H9 (cell line): ENCODE measurements around the gene ADGRA1. TPM values are rescaled to one million over a fixed set of nuclear protein-coding genes. Genes with fewer than 3 reads are reported as not detected.

Experiments
- DNase-seq: peaks from one replicate; pipeline ENCODE4 v3.0.0-alpha.2; 2017
- H2AFZ ChIP-seq: one replicate; pipeline ENCODE4 v1.6.1; 2013; ENCODE audit warnings: mild to moderate bottlenecking, low read length, control low read depth, moderate library complexity
- H2AK5ac ChIP-seq: 2 replicates; pipeline ENCODE4 v1.6.1; 2013; ENCODE audit warnings: low read length, control low read depth, mixed read lengths; ENCODE audit not compliant: insufficient read length
- H2BK120ac ChIP-seq: one replicate; pipeline ENCODE4 v1.6.1; 2013; ENCODE audit warnings: low read depth, mild to moderate bottlenecking, low read length, control low read depth, inconsistent platforms; ENCODE audit not compliant: poor library complexity, severe bottlenecking
- H2BK12ac ChIP-seq: 2 replicates; pipeline ENCODE4 v1.6.1; 2013; ENCODE audit warnings: low read length, control low read depth, mixed read lengths, low read depth; ENCODE audit not compliant: insufficient read length
- H2BK15ac ChIP-seq: 2 replicates; pipeline ENCODE4 v1.6.1; 2013; ENCODE audit warnings: low read depth, low read length, control low read depth
- H2BK20ac ChIP-seq: one replicate; pipeline ENCODE4 v1.6.1; 2013; ENCODE audit warnings: low read depth, mild to moderate bottlenecking, low read length, control low read depth, inconsistent platforms; ENCODE audit not compliant: poor library complexity, severe bottlenecking
- H2BK5ac ChIP-seq: 2 replicates; pipeline ENCODE4 v1.6.1; 2013; ENCODE audit warnings: low read length, control low read depth, mixed read lengths; ENCODE audit not compliant: insufficient read length
- H3K14ac ChIP-seq: 2 replicates; pipeline ENCODE4 v1.6.1; 2013; ENCODE audit warnings: low read length, control low read depth; ENCODE audit not compliant: insufficient read depth
- H3K18ac ChIP-seq: 2 replicates; pipeline ENCODE4 v1.6.1; 2013; ENCODE audit warnings: low read depth, mild to moderate bottlenecking, mixed read lengths, low read length, control low read depth; ENCODE audit not compliant: insufficient read length
- H3K23ac ChIP-seq: 2 replicates; pipeline ENCODE4 v1.6.1; 2013; ENCODE audit warnings: low read length, control low read depth, mixed read lengths, low read depth; ENCODE audit not compliant: insufficient read length
- H3K23me2 ChIP-seq: 2 replicates; pipeline ENCODE4 v1.6.1; 2013; ENCODE audit warnings: low read depth, mild to moderate bottlenecking, mixed read lengths, low read length, control low read depth; ENCODE audit not compliant: insufficient read length, poor library complexity, severe bottlenecking
- H3K27ac ChIP-seq: 2 replicates; pipeline ENCODE4 v1.5.1; 2013; ENCODE audit warnings: low read length, control low read depth, mixed read lengths, low read depth; ENCODE audit not compliant: insufficient read length
- H3K27me3 ChIP-seq: 2 replicates; pipeline ENCODE4 v1.6.1; 2013; ENCODE audit warnings: low read length, control low read depth, inconsistent platforms; ENCODE audit not compliant: insufficient read depth
- H3K4ac ChIP-seq: 2 replicates; pipeline ENCODE4 v1.6.1; 2013; ENCODE audit warnings: low read depth, mild to moderate bottlenecking, control low read depth, inconsistent platforms, low read length, moderate library complexity
- H3K4me1 ChIP-seq: 2 replicates; pipeline ENCODE4 v1.6.1; 2013; ENCODE audit warnings: low read length, control low read depth, inconsistent platforms; ENCODE audit not compliant: insufficient read depth
- H3K4me2 ChIP-seq: 2 replicates; pipeline ENCODE4 v1.6.1; 2013; ENCODE audit warnings: low read length, control low read depth, mixed read lengths; ENCODE audit not compliant: insufficient read length, insufficient read depth
- H3K56ac ChIP-seq: 2 replicates; pipeline ENCODE4 v1.6.1; 2013; ENCODE audit warnings: low read depth, mild to moderate bottlenecking, mixed read lengths, low read length, control low read depth; ENCODE audit not compliant: insufficient read length
- H3K79me1 ChIP-seq: 2 replicates; pipeline ENCODE4 v1.6.1; 2013; ENCODE audit warnings: low read depth, mild to moderate bottlenecking, moderate library complexity, low read length, control low read depth, inconsistent platforms; ENCODE audit not compliant: insufficient read depth, poor library complexity, severe bottlenecking
- H3K79me2 ChIP-seq: 2 replicates; pipeline ENCODE4 v1.6.1; 2013; ENCODE audit warnings: low read length, control low read depth, inconsistent platforms; ENCODE audit not compliant: insufficient read depth
- H3K9ac ChIP-seq: 2 replicates; pipeline ENCODE4 v1.6.1; 2013; ENCODE audit warnings: low read length, control low read depth, mixed read lengths; ENCODE audit not compliant: insufficient read length; ENCODE audit errors: extremely low read depth
- H3K9me3 ChIP-seq: one replicate; pipeline ENCODE4 v1.6.1; 2013; ENCODE audit warnings: low read depth, low read length, inconsistent platforms; ENCODE audit not compliant: control insufficient read depth
- H3T11ph ChIP-seq: one replicate; pipeline ENCODE4 v1.6.1; 2013; ENCODE audit warnings: mild to moderate bottlenecking, low read length, control low read depth, inconsistent platforms
- H4K20me1 ChIP-seq: one replicate; pipeline ENCODE4 v1.6.1; 2013; ENCODE audit not compliant: control insufficient read depth, insufficient read length, insufficient read depth
- H4K5ac ChIP-seq: 2 replicates; pipeline ENCODE4 v1.6.1; 2013; ENCODE audit warnings: low read depth, mild to moderate bottlenecking, mixed read lengths, low read length, control low read depth; ENCODE audit not compliant: insufficient read length
- H4K8ac ChIP-seq: replicated peaks from 2 replicates; pipeline ENCODE4 v1.6.1; 2013; ENCODE audit warnings: low read length, control low read depth, mixed read lengths, low read depth; ENCODE audit not compliant: insufficient read length
- H4K91ac ChIP-seq: 2 replicates; pipeline ENCODE4 v1.6.1; 2013; ENCODE audit warnings: low read depth, mild to moderate bottlenecking, moderate library complexity, mixed read lengths, low read length, control low read depth; ENCODE audit not compliant: insufficient read length
- H3K27ac Mint-ChIP-seq, 3 experiments: 2 replicates in 2 of 3; 3 replicates in 1 of 3; pipeline ENCODE4 v1.8.0; 2020 to 2021; ENCODE audit warnings: mixed read lengths in 3 of 3, mild to moderate bottlenecking in 1 of 3, moderate library complexity in 1 of 3
- H3K27me3 Mint-ChIP-seq: 2 replicates; pipeline ENCODE4 v1.8.0; 2021; ENCODE audit warnings: low read depth, mild to moderate bottlenecking, moderate library complexity, mixed read lengths
- H3K36me3 Mint-ChIP-seq, 3 experiments: 2 replicates in 2 of 3; 3 replicates in 1 of 3; pipeline ENCODE4 v1.8.0; 2020 to 2021; ENCODE audit warnings: low read depth in 3 of 3, mixed read lengths in 3 of 3; ENCODE audit not compliant: insufficient read depth in 1 of 3
- H3K4me1 Mint-ChIP-seq, 2 experiments: 2 replicates each; pipeline ENCODE4 v1.8.0; 2020; ENCODE audit warnings: mixed read lengths in 2 of 2
- H3K4me3 Mint-ChIP-seq, 2 experiments: 2 replicates in 1 of 2; 3 replicates in 1 of 2; pipeline ENCODE4 v1.8.0; 2020 to 2021; ENCODE audit warnings: mild to moderate bottlenecking in 2 of 2, mixed read lengths in 2 of 2, moderate library complexity in 1 of 2
- H3K9me3 Mint-ChIP-seq, 2 experiments: 2 replicates in 1 of 2; 3 replicates in 1 of 2; pipeline ENCODE4 v1.8.0; 2020; ENCODE audit warnings: mild to moderate bottlenecking in 2 of 2, mixed read lengths in 2 of 2, moderate library complexity in 1 of 2
- CTCF ChIP-seq: fragments of 200-600 bp; sonication (generic); conservative IDR thresholded peaks from 3 replicates; pipeline ENCODE4 v1.8.0; 2021; ENCODE audit warnings: antibody characterized with exemption, mild to moderate bottlenecking
- WGBS: extraction: QIAGEN DNeasy Blood & Tissue Kit; methylation state at CpG from one replicate; pipeline ENCODE4 v1.1.7; 2013; ENCODE audit warnings: missing lambda C conversion rate, low lambda C conversion rate, mixed read lengths; ENCODE audit not compliant: insufficient read length; ENCODE audit errors: extremely low coverage; 5-methylcytosine and 5-hydroxymethylcytosine counted together
- total RNA-seq: library from RNA; stranded (reverse); gene quantifications from 2 replicates; pipeline ENCODE4 v1.2.1, GENCODE V29; 2021

ADGRA1 gene
- total RNA-seq, 1 experiment from 2014 or later, result 0.11 TPM

DNA sequence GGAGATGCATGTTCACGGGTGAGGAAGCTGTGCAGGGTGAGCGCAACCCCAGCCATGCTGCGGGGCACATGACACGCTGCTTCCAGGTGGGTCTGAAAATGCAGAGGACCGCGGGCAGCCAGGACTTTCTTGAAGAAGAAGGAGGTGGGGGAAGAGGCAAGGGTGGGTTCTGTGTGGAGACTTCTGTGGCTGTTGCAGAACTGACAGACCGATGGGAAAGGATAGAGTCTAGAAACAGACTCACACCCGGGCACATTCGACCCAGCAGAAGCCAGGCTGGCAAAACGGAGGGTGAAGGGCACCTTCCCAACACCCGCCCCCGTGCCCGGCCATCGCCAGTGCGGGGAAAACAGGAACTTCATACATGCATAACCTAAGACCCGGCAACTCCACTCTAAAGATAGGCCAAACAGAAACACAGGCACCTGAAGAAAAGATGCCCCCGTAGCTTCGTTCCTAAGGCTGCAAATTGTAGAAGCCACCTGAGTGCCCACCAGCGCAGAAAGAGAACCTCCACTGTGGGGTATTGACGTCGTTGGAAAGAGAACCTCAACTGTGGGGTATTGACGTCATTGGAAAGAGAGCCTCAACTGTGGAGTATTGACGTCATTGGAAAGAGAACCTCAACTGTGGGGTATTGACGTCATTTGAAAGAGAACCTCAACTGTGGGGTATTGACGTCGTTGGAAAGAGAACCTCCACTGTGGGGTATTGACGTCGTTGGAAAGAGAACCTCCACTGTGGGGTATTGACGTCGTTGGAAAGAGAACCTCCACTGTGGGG lies 67.5 kb downstream of the ADGRA1 start:
- no peak overlapping the region for H3K27ac Mint-ChIP-seq
- Histone ChIP-seq H3K56ac (no peak overlapping the region), H3K79me1 (no peaks in the 10 kb centered on the region), H2BK120ac (no peak overlapping the region), H3K79me2 (no peaks in the 10 kb centered on the region), H3K9me3 (no peaks in the 10 kb centered on the region), H4K8ac (no peak overlapping the region), H3K4ac (no peak overlapping the region), H3K18ac (no peak overlapping the region), H3K9ac (no peak overlapping the region), H3K27me3 (no peaks in the 10 kb centered on the region), H3K23ac (no peak overlapping the region), H3K4me2 (no peak overlapping the region), H3K23me2 (no peaks in the 10 kb centered on the region), H2AK5ac (no peak overlapping the region), H2AFZ (no peak overlapping the region), H2BK12ac (no peak overlapping the region), H4K91ac (no peak overlapping the region), H4K20me1 (no peaks in the 10 kb centered on the region), H2BK15ac (peak overlapping the region; percentile 56; the same call in 1 of the 2 replicates), H4K5ac (no peak overlapping the region), H2BK5ac (no peak overlapping the region), H3K27ac (no peak overlapping the region), H3K14ac (no peak overlapping the region), H3T11ph (no peak overlapping the region), H2BK20ac (no peak overlapping the region), H3K4me1 (peaks cover 3% of the 10 kb centered on the region; the same call in 1 of the 2 replicates)
- no peak for DNase-seq
- peaks cover 0 to 3% (median 2%) of the 10 kb centered on the region in 3 experiments; a peak in 2 of 7 replicates for H3K36me3 Mint-ChIP-seq
- TF ChIP-seq CTCF, result no peak
- H3K4me3 Mint-ChIP-seq, result no peak overlapping the region
- peaks cover 30 to 43% of the 10 kb centered on the region in 2 experiments for H3K4me1 Mint-ChIP-seq
- peaks cover 6 to 7% of the 10 kb centered on the region in 2 experiments; a peak in 4 of 5 replicates for H3K9me3 Mint-ChIP-seq
- H3K27me3 Mint-ChIP-seq, result peaks cover 5% of the 10 kb centered on the region
- no CpG with 5 or more reads among the region's 30 CpGs for WGBS
